Neural cell (in vitro differentiated cells): ENCODE results near the gene AHRR. TPM values are rescaled to one million over a fixed set of nuclear protein-coding genes. Genes with fewer than 3 reads are reported as not detected.

ENCODE experiments used
- H2AFZ ChIP-seq: fragments of 200-600, 300-800 bp; sonication (generic), shearing (Covaris generic); 2 replicates; pipeline ENCODE4 v1.6.0; 2014; ENCODE audit warnings: low read depth, mild to moderate bottlenecking, antibody characterized with exemption, low read length, moderate library complexity
- H3F3A ChIP-seq: fragments of 200-600 bp; shearing (Covaris generic); 2 replicates; pipeline ENCODE4 v1.6.1; 2016; ENCODE audit warnings: mild to moderate bottlenecking, moderate library complexity, mixed read lengths, antibody characterized with exemption, low read length; ENCODE audit not compliant: insufficient read depth, poor library complexity, severe bottlenecking
- H3K27ac ChIP-seq: fragments of 200-600, 300-800 bp; sonication (generic), shearing (Covaris generic); 2 replicates; pipeline ENCODE4 v1.5.1; 2014; ENCODE audit warnings: mild to moderate bottlenecking, low read length, moderate library complexity
- H3K27me3 ChIP-seq: fragments of 300-800, 200-600 bp; sonication (generic), shearing (Covaris generic); 2 replicates; pipeline ENCODE4 v1.6.0; 2014; ENCODE audit warnings: mild to moderate bottlenecking, low read depth, low read length, moderate library complexity; ENCODE audit not compliant: insufficient read depth
- H3K36me3 ChIP-seq: fragments of 300-800, 200-600 bp; sonication (generic), shearing (Covaris generic); 2 replicates; pipeline ENCODE4 v1.5.1; 2014; ENCODE audit warnings: mild to moderate bottlenecking, antibody characterized with exemption, low read length, moderate library complexity; ENCODE audit not compliant: insufficient read depth
- H3K4me2 ChIP-seq: fragments of 300-800, 200-600 bp; sonication (generic), shearing (Covaris generic); 2 replicates; pipeline ENCODE4 v1.6.0; 2014; ENCODE audit warnings: mild to moderate bottlenecking, low read length
- H3K4me3 ChIP-seq: fragments of 300-800, 200-600 bp; sonication (generic), shearing (Covaris generic); 2 replicates; pipeline ENCODE4 v1.5.1; 2014; ENCODE audit warnings: mild to moderate bottlenecking, low read length, moderate library complexity
- H3K79me2 ChIP-seq: fragments of 200-600 bp; shearing (Covaris generic); replicated peaks from 2 replicates; pipeline ENCODE4 v1.6.0; 2014; ENCODE audit warnings: mild to moderate bottlenecking, low read length, moderate library complexity; ENCODE audit not compliant: insufficient read depth
- H3K9ac ChIP-seq: fragments of 300-800, 200-600 bp; sonication (generic), shearing (Covaris generic); 2 replicates; pipeline ENCODE4 v1.6.1; 2016; ENCODE audit warnings: mild to moderate bottlenecking, low read length, mixed read lengths
- H3K9me2 ChIP-seq: fragments of 200-600 bp; shearing (Covaris generic); 2 replicates; pipeline ENCODE4 v1.6.1; 2016; ENCODE audit warnings: mild to moderate bottlenecking, low read length, mixed read lengths; ENCODE audit not compliant: insufficient read depth
- H3K9me3 ChIP-seq: fragments of 200-600, 300-800 bp; sonication (generic), shearing (Covaris generic); 2 replicates; pipeline ENCODE4 v1.6.1; 2016; ENCODE audit warnings: mild to moderate bottlenecking, mixed run types, low read length, moderate library complexity, mixed read lengths
- H4K20me1 ChIP-seq: fragments of 200-600 bp; shearing (Covaris generic); 2 replicates; pipeline ENCODE4 v1.6.1; 2016; ENCODE audit warnings: mild to moderate bottlenecking, mixed run types; ENCODE audit not compliant: insufficient read depth
- CTCF ChIP-seq: fragments of 450-650 bp; IDR thresholded peaks from 2 replicates; pipeline ENCODE4 v1.5.1; 2014; ENCODE audit warnings: antibody characterized with exemption, mild to moderate bottlenecking, moderate library complexity; ENCODE audit not compliant: poor library complexity, severe bottlenecking
- EP300 ChIP-seq: fragments of 450-650 bp; conservative IDR thresholded peaks from 2 replicates; pipeline ENCODE4 v1.6.1; 2014; ENCODE audit warnings: antibody characterized with exemption, mild to moderate bottlenecking, moderate library complexity; ENCODE audit not compliant: poor library complexity, severe bottlenecking
- EZH2 ChIP-seq: fragments of 200-600, 300-800 bp; shearing (Covaris generic), sonication (generic); IDR thresholded peaks from 2 replicates; pipeline ENCODE4 v1.6.1; 2014; ENCODE audit warnings: antibody characterized with exemption, low read length, borderline replicate concordance, mild to moderate bottlenecking; ENCODE audit not compliant: insufficient read depth, poor library complexity, severe bottlenecking
- MXI1 ChIP-seq: fragments of 450-650 bp; conservative IDR thresholded peaks from 2 replicates; pipeline ENCODE4 v1.6.1; 2014; ENCODE audit warnings: antibody characterized with exemption, mild to moderate bottlenecking; ENCODE audit not compliant: poor library complexity, severe bottlenecking
- POLR2AphosphoS5 ChIP-seq: IDR thresholded peaks from 2 replicates; pipeline ENCODE4 v1.6.1; 2012
- RAD21 ChIP-seq: fragments of 450-650 bp; conservative IDR thresholded peaks from 2 replicates; pipeline ENCODE4 v1.6.1; 2014; ENCODE audit warnings: antibody characterized with exemption, mild to moderate bottlenecking, moderate library complexity
- REST ChIP-seq: IDR thresholded peaks from 2 replicates; pipeline ENCODE4 v1.6.1; 2012; ENCODE audit warnings: borderline replicate concordance
- SMC3 ChIP-seq: fragments of 450-650 bp; conservative IDR thresholded peaks from 2 replicates; pipeline ENCODE4 v1.6.1; 2014; ENCODE audit warnings: antibody characterized with exemption, mild to moderate bottlenecking, moderate library complexity; ENCODE audit not compliant: poor library complexity
- TAF1 ChIP-seq: IDR thresholded peaks from 2 replicates; pipeline ENCODE4 v1.6.1; 2012; ENCODE audit warnings: low read depth
- polyA plus RNA-seq: library from polyadenylated mRNA; depleted of rRNA; stranded (reverse); fragments of >200 nt; gene quantifications from 2 replicates; pipeline ENCODE4 v1.2.3, GENCODE V29; 2014

AHRR gene
- polyA plus RNA-seq, 1 donor from 2014 or later, result 0.26 TPM

- no peak for TF ChIP-seq POLR2AphosphoS5
Observed at GRCh38 chr5:475704-476101, 154.2 kb downstream of the AHRR start (continued).

- Histone ChIP-seq H2AFZ (no peak overlapping the region), H3K27ac (no peak overlapping the region), H3K9ac (no peak overlapping the region), H4K20me1 (no peaks in the 10 kb centered on the region), H3K4me2 (no peak overlapping the region), H3F3A (no peaks in the 10 kb centered on the region), H3K79me2 (no peaks in the 10 kb centered on the region), H3K4me3 (peak overlapping the region; percentile 94), H3K9me3 (no peaks in the 10 kb centered on the region), H3K27me3 (no peaks in the 10 kb centered on the region), H3K36me3 (no peaks in the 10 kb centered on the region), H3K9me2 (no peaks in the 10 kb centered on the region)
- no peak for TF ChIP-seq CTCF
- TF ChIP-seq REST, result no peak
- no peak for TF ChIP-seq SMC3
- no peak for TF ChIP-seq MXI1
- TF ChIP-seq RAD21, result no peak
- no peak for TF ChIP-seq EZH2
- no peak for TF ChIP-seq TAF1
- TF ChIP-seq EP300, result no peak
- TF ChIP-seq POLR2AphosphoS5, result no peak
Observed at GRCh38 chr5:476102-476813, 154.7 kb downstream of the AHRR start.

- Histone ChIP-seq H3K9ac (no peak overlapping the region), H2AFZ (no peak overlapping the region), H3K27me3 (no peaks in the 10 kb centered on the region), H3K79me2 (no peaks in the 10 kb centered on the region), H3F3A (no peaks in the 10 kb centered on the region), H3K27ac (no peak overlapping the region), H3K36me3 (no peaks in the 10 kb centered on the region), H4K20me1 (no peaks in the 10 kb centered on the region), H3K9me3 (no peaks in the 10 kb centered on the region), H3K4me2 (no peak overlapping the region), H3K9me2 (no peaks in the 10 kb centered on the region), H3K4me3 (no peak overlapping the region)
- TF ChIP-seq EZH2 (no peak), EP300 (no peak), RAD21 (no peak), SMC3 (no peak), MXI1 (no peak), REST (no peak), POLR2AphosphoS5 (no peak), CTCF (no peak), TAF1 (no peak)
Observed at GRCh38 chr5:476814-477175, 155.3 kb downstream of the AHRR start.
